ENCODE data around the gene ANO1. TPM values are rescaled to one million over a fixed set of nuclear protein-coding genes. Genes with fewer than 3 reads are reported as not detected.
A peak's percentile ranks its signal among the peaks of the same experiment; 100 is the strongest.

Gene ANO1
- total and polyA plus RNA-seq, 2 of the 8 experiments (the other 6 are each of a cell fraction or from before 2014, with no cell fraction given) = 4.7 to 5.0 TPM

GRCh38 chr11:70048279-70049024, 29.7 kb upstream of the ANO1 start:
- Histone ChIP-seq H3K4me2 (ENCODE audit: insufficient read depth in 1 of 2, low read depth in 2 of 2, low read length in 2 of 2) (no peak overlapping the region), H3K23ac (ENCODE audit: insufficient read length) (no peak overlapping the region), H3K9me3 (ENCODE audit: insufficient read depth in 2 of 2, low read depth in 1 of 2, low read length in 1 of 2) (no peaks in the 10 kb centered on the region; a peak in 2 of 4 replicates), H3K23me2 (ENCODE audit: low read depth, low read length) (no peaks in the 10 kb centered on the region), H2BK12ac (ENCODE audit: low read depth, low read length) (0 out of 2 replicates have a peak overlapping the region, but pooled peaks have one; percentile 71), H2AK5ac (ENCODE audit: low read depth, low read length) (no peak overlapping the region), H3K56ac (replicated peaks; ENCODE audit: insufficient read length, low read depth, low read length) (no peak overlapping the region), H3K79me2 (ENCODE audit: control insufficient read depth in 1 of 2, insufficient read depth in 2 of 2, low read length in 2 of 2) (no peaks in the 10 kb centered on the region), H2BK120ac (replicated peaks; ENCODE audit: low read depth, low read length) (no peak overlapping the region), H3K18ac (ENCODE audit: extremely low read depth, low read length) (no peak overlapping the region), H4K5ac (ENCODE audit: insufficient read length, low read depth, low read length) (no peak overlapping the region), H4K91ac (replicated peaks; ENCODE audit: insufficient read length, low read length) (no peak overlapping the region), H3K4me3 (ENCODE audit: extremely low read depth in 1 of 4, insufficient read depth in 2 of 4, low read depth in 3 of 4, low read length in 4 of 4) (no peak overlapping the region), H3K9ac (replicated peaks in 1 of 4; ENCODE audit: extremely low read depth in 1 of 4, low read depth in 3 of 4, low read length in 3 of 4) (no peak overlapping the region), H2BK20ac (ENCODE audit: low read length) (no peak overlapping the region), H3K4ac (replicated peaks; ENCODE audit: insufficient read length, low read depth, low read length) (no peak overlapping the region), H4K8ac (ENCODE audit: extremely low read depth, insufficient read depth, low read length) (no peak overlapping the region), H3K36me3 (ENCODE audit: control insufficient read depth in 2 of 4, insufficient read depth in 4 of 4, low read length in 3 of 4) (no peaks in the 10 kb centered on the region), H3K27ac (ENCODE audit: low read depth, low read length) (no peak overlapping the region), H4K20me1 (replicated peaks in 1 of 2; ENCODE audit: control insufficient read depth in 1 of 2, insufficient read depth in 2 of 2, low read length in 2 of 2) (no peaks in the 10 kb centered on the region), H3K79me1 (ENCODE audit: low read depth, low read length) (no peaks in the 10 kb centered on the region), H3K4me1 (replicated peaks in 1 of 4; ENCODE audit: control insufficient read depth in 3 of 4, insufficient read depth in 4 of 4, low read length in 3 of 4) (peaks cover 0 to 3% (median 0%) of the 10 kb centered on the region in 4 experiments; a peak in 1 of 7 replicates), H2BK5ac (ENCODE audit: low read depth, low read length) (no peak overlapping the region), H2BK15ac (ENCODE audit: low read length) (no peak overlapping the region), H2AFZ (ENCODE audit: low read length) (no peak overlapping the region; the same call in 1 of the 2 replicates), H3K14ac (ENCODE audit: insufficient read length) (no peak overlapping the region), H3K27me3 (replicated peaks in 1 of 4; ENCODE audit: control insufficient read depth in 3 of 4, extremely low read depth in 1 of 4, insufficient read depth in 3 of 4, low read length in 3 of 4) (no peaks in the 10 kb centered on the region)
- DNase-seq (ENCODE audit: low read depth in 1 of 2, low spot score in 2 of 2) (peak in 1 of 2 experiments; percentile 69), FAIRE-seq (no peak)
- WGBS, 2 experiments (ENCODE audit: extremely low coverage in 1 of 2, insufficient coverage in 1 of 2, insufficient read length in 1 of 2, insufficient replicate concordance in 2 of 2, low coverage in 1 of 2, low lambda C conversion rate in 2 of 2, missing lambda C conversion rate in 1 of 2) = 64% methylated on average over 9 of the region's 12 CpGs; no CpG with 5 or more reads in 1 of the 2 experiments
- ChIA-PET CTCF (ENCODE audit: partially characterized antibody) (interaction anchor here (0.7 to 2.4 kb wide), 27 partner anchors 9 to 150 kb away, joined by 3 to 11 read pairs (median 4); no protein-coding TSS in a partner anchor), POLR2A (ENCODE audit: partially characterized antibody) (interaction anchor here (0.6 kb wide), 1 partner anchor 13 kb away, joined by 3 read pairs; no protein-coding TSS in a partner anchor)
- TF ChIP-seq RAD21 (IDR thresholded peaks at IDR 0.05 in 1 of 2, conservative IDR thresholded peaks at IDR 0.05 in 1 of 2; ENCODE audit: low read depth in 2 of 2, low read length in 2 of 2) = peak; percentile 44 to 62
- no peak for TF ChIP-seq RFX5 (IDR thresholded peaks at IDR 0.05; ENCODE audit: borderline replicate concordance, low read depth, low read length)
- peak; percentile 38; the same call in 1 of the 2 replicates for TF ChIP-seq CREB1 (IDR thresholded peaks at IDR 0.05)
- peak; percentile 60 to 79 (median 68) for TF ChIP-seq CTCF (IDR thresholded peaks at IDR 0.05; ENCODE audit: control extremely low read depth in 1 of 3, insufficient read depth in 1 of 3, low read depth in 1 of 3, low read length in 3 of 3)
